Ascending aorta (tissue), 2 donors: ENCODE measurements around the gene MAST1. TPM values are rescaled to one million over a fixed set of nuclear protein-coding genes. Genes with fewer than 3 reads are reported as not detected.

Experiments used
- DNase-seq, 2 donors: peaks; one replicate each; pipeline ENCODE4 v3.0.0-alpha.2; 2019; ENCODE audit warnings: low spot score in 2 of 2
- H3K27ac ChIP-seq, 2 donors: fragments of 200-600 bp; sonication (generic); one replicate each; pipeline ENCODE4 v1.5.1; 2016 to 2017; ENCODE audit warnings: mild to moderate bottlenecking in 1 of 2
- H3K27me3 ChIP-seq: fragments of 200-600 bp; sonication (generic); one replicate; pipeline ENCODE4 v1.5.1; 2017
- H3K36me3 ChIP-seq, 2 donors: fragments of 200-600 bp; sonication (generic); one replicate each; pipeline ENCODE4 v1.5.1; 2016
- H3K4me1 ChIP-seq, 2 donors: fragments of 200-600 bp; sonication (generic); one replicate each; pipeline ENCODE4 v1.5.1; 2016 to 2017; ENCODE audit warnings: mild to moderate bottlenecking in 1 of 2
- H3K4me3 ChIP-seq, 2 donors: fragments of 200-600 bp; sonication (generic); one replicate each; pipeline ENCODE4 v1.5.1; 2016 to 2017; ENCODE audit warnings: mild to moderate bottlenecking in 1 of 2
- H3K9me3 ChIP-seq, 2 donors: fragments of 200-600 bp; sonication (generic); one replicate each; pipeline ENCODE4 v1.5.1; 2016
- CTCF ChIP-seq, 3 experiments: fragments of 200-600 bp in 2 of 3; fragments of 450-650 bp in 1 of 3; sonication (generic) in 2 of 3; IDR thresholded peaks; one replicate each; pipeline ENCODE4 v1.5.1; 2016 to 2019; ENCODE audit warnings: antibody characterized with exemption in 3 of 3, mild to moderate bottlenecking in 1 of 3, moderate library complexity in 1 of 3
- intact Hi-C: fragments of 100-400 bp; cut with DNase I; formaldehyde crosslinking; loops from one replicate; pipeline ENCODE4 v1.15.1; 2023
- total RNA-seq: library from RNA; depleted of rRNA; stranded (reverse); fragments of >200 nt; gene quantifications from one replicate; pipeline ENCODE4 v1.1.0, GENCODE V29; 2016

MAST1 gene
- total RNA-seq, 1 donor from 2014 or later, result 2.0 TPM

GRCh38 chr19:12838886-12839756, 806 bp downstream of the MAST1 start:
- peaks cover 52% of the 10 kb centered on the region for H3K27me3 ChIP-seq
- peak overlapping the region in 1 of 2 donors; percentile 49 for H3K4me3 ChIP-seq
- H3K4me1 ChIP-seq, result peaks cover 5 to 6% of the 10 kb centered on the region in 2 donors
- no peak for TF ChIP-seq CTCF (IDR thresholded peaks at IDR 0.05)
- H3K9me3 ChIP-seq, result no peaks in the 10 kb centered on the region
- H3K36me3 ChIP-seq, result no peaks in the 10 kb centered on the region
- intact Hi-C loops, result no loop called here
- no peak for DNase-seq
- no peak overlapping the region for H3K27ac ChIP-seq

- intact Hi-C loops, result no loop called here
- no peaks in the 10 kb centered on the region for H3K36me3 ChIP-seq
- TF ChIP-seq CTCF (IDR thresholded peaks at IDR 0.05), result no peak
- H3K4me1 ChIP-seq, result peaks cover 5 to 6% of the 10 kb centered on the region in 2 donors
- no peak overlapping the region for H3K27ac ChIP-seq
- peak overlapping the region; percentile 33 to 40 for H3K4me3 ChIP-seq
- peaks cover 39% of the 10 kb centered on the region for H3K27me3 ChIP-seq
- no peak for DNase-seq
- H3K9me3 ChIP-seq, result no peaks in the 10 kb centered on the region
These were observed 2.1 kb downstream of the MAST1 start for GRCh38 chr19:12840091-12841079.

DNA sequence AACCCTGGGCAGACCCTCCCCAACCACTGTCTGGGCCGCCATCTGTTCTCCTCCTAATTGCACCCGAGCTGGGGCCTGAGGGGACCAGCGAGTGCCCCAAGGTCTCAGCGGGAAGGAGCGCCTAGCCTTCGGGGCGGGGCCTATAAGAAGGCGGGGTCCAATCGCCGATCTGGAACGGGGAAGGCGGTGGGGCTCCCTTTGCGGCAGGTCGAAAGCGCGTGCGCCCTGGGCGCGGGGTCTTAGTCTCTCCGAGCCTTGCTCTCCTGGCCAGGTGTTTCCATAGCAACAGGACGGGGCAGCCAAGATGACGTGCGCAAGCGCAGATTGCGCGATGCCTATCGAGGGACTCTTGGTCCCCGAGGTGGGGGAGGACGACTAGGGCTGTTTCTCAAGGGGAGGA, 2.8 kb downstream of the MAST1 start:
- Histone ChIP-seq H3K9me3 (no peaks in the 10 kb centered on the region), H3K36me3 (no peaks in the 10 kb centered on the region), H3K27me3 (peaks cover 32% of the 10 kb centered on the region), H3K27ac (no peak overlapping the region), H3K4me1 (peaks cover 5 to 6% of the 10 kb centered on the region in 2 donors), H3K4me3 (peak overlapping the region; percentile 33 to 40)
- intact Hi-C loops, result no loop called here
- no peak for TF ChIP-seq CTCF (IDR thresholded peaks at IDR 0.05)
- DNase-seq, result no peak

DNA sequence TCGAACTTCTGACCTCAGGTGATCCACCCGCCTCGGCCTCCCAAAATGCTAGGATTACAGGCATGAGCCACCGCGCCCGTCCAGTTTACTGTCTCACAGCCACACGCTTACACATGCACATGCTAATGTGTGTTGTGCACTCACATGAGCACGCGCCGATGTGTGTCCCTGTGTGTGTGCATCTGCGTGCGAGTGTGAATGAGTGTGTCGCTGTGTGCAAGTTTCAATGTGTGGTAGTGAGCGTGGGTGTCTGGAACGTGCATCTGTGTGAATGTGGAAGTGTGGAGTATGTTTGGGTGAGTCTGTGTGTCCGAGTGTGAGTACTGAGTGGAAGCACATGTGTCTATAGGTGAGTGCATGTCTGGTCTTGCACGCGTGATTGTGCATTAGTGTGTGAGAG, 4.2 kb downstream of the MAST1 start:
- Histone ChIP-seq H3K4me3 (no peak overlapping the region), H3K9me3 (no peaks in the 10 kb centered on the region), H3K27ac (no peak overlapping the region), H3K4me1 (peaks cover 6 to 9% of the 10 kb centered on the region in 2 donors), H3K27me3 (peaks cover 29% of the 10 kb centered on the region), H3K36me3 (no peaks in the 10 kb centered on the region)
- intact Hi-C loops, result no loop called here
- DNase-seq, result no peak
- TF ChIP-seq CTCF (IDR thresholded peaks at IDR 0.05), result no peak

DNA sequence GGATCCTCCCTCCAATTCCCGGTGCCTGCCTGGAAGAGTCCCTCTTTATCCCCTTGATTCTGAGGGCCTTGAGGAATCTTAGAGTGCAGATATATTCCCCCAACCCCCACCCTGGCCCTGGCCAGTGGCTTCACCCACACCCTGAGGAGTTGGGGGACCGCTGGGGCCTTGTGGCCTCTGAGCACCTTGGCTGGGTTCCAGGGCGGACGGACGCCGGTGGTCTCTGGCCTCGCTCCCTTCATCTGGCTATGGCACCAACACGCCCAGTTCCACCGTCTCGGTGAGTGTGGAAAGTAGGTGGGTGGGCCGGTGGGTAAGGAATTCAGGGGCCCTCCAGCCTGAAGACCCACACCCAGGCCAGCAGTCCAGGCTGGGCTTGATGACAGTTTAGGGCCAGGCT, 5.0 kb downstream of the MAST1 start:
- Histone ChIP-seq H3K4me3 (no peak overlapping the region), H3K36me3 (no peaks in the 10 kb centered on the region), H3K9me3 (no peaks in the 10 kb centered on the region), H3K27me3 (peaks cover 23% of the 10 kb centered on the region), H3K27ac (no peak overlapping the region), H3K4me1 (peaks cover 6 to 13% of the 10 kb centered on the region in 2 donors)
- intact Hi-C loops, result no loop called here
- TF ChIP-seq CTCF (IDR thresholded peaks at IDR 0.05), result no peak
- DNase-seq, result no peak
